HG03175 (cell line): ENCODE measurements around the gene GPR137.

Experiments used
- ATAC-seq: cut with Tn5 transposase; IDR thresholded peaks from one replicate; pipeline ENCODE4 v1.9.1; 2021; ENCODE audit warnings: mild to moderate bottlenecking, moderate library complexity; ENCODE audit not compliant: unreplicated experiment

GPR137 gene

DNA sequence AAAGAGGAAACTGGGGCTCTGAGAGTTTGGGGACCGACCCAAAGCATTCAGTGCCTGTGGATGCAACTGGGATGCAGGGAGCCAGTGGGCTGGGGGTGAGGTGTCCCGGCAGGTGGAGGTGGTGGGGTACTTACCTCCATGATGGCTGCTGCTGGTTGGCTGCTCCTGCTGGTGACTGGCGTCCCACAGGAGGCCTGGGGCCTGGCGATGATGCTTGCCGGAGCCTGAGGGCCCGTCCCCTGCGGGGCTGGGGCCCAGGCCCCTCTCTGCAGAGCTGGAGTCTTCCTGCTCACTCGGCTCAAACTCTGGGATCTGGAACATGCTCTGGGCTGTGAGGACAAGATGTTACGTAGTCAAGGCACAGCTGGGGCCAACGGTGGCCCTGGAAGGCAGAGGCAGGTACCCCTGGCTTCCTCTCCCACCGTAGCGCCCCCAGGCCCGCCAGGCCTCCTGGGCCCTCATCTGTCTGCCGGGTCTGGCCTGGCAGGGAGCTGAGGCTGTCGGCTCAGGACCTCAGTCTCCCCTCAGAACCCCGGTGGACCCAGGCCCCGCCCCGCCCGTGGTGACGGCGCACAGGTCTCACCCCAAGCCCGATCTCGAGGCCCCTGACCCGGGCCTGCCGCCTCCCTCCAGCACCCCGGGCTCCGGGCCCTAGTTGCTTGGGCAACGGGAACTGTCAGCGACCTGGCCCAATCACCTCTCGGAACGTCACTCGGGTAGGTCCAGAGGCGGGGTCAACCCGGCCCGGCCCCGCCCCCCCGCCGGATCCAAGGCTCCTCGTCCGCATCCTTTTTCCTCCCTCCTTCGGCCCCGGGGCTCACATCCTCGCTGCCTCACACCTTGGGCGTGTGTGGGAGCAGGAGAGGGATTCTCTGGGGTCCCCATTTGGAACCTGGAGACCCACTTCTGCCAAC is 1.3 kb upstream of the GPR137 start, which contains the start of gene BAD:
BAD (minus strand) TSS at position 618 of the 914 bp plus-strand sequence; CDS start at position 321, 297 bp downstream.
- peak; percentile 77 for ATAC-seq

DNA sequence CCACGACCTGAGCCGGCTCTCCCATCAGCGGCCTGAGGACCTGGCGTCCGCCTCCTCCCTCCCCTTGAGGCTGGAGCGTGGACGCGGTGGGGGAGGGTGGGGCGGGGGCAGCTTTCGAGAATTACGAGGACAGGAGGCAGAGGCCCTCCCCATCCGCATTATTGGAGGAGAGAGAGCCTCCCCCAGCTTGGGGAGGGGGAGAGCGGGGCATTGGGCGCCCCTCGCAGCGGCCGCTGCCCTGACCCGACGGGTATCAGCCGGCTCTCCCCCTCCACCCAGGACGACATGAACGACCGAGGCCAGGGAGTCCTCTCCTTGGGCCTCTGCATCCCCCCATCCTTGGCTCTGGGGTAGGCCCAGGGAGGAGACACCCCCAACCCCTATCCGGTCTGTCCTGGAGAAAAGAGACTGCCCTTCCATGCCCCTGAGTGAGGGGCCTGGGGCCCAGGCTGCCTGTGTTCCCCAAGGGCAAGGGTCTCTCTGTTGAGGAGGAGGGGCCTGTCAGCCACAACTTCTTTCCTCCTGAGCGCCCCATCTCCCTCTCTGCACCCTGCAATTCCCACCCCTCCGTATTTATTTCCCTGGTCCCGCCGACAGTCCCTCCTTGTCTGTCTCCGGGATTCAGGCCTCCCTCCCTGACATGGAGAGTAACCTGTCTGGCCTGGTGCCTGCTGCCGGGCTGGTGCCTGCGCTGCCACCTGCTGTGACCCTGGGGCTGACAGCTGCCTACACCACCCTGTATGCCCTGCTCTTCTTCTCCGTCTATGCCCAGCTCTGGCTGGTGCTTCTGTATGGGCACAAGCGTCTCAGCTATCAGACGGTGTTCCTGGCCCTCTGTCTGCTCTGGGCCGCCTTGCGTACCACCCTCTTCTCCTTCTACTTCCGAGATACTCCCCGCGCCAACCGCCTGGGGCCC is 495 bp downstream of the GPR137 start:
- no peak for ATAC-seq

DNA sequence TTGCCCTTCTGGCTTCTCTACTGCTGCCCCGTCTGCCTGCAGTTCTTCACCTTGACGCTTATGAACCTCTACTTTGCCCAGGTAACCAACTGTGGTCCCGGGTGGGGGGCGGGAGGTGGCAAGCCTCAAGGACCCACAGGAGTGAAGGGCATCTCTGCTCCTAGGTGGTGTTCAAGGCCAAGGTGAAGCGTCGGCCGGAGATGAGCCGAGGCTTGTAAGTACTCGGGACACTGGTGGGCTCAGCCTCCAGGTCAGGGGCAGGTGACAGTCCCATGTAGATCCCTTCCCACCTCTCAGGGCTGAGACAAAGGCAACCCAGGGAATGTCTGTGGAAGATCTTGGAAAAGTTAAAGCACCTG is 1.1 kb downstream of the GPR137 start:
- no peak for ATAC-seq

DNA sequence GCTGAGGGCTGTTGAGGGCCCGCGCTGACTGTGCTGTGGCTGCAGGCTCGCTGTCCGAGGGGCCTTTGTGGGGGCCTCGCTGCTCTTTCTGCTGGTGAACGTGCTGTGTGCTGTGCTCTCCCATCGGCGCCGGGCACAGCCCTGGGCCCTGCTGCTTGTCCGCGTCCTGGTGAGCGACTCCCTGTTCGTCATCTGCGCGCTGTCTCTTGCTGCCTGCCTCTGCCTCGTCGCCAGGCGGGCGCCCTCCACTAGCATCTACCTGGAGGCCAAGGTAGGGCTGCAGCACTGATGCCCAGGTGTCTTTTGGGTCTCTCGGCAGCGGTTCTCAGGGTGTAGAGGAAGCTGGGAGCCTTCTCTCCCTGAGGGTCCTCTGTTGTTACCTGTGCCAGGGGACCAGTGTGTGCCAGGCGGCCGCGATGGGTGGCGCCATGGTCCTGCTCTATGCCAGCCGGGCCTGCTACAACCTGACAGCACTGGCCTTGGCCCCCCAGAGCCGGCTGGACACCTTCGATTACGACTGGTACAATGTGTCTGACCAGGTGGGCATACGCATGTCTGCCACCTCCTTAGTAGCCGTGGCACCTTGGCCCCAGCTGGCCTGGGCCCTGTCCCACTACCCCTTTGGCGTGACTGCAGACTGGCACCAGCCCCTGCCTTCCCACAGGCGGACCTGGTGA is 2.2 kb downstream of the GPR137 start:
- ATAC-seq: no peak

DNA sequence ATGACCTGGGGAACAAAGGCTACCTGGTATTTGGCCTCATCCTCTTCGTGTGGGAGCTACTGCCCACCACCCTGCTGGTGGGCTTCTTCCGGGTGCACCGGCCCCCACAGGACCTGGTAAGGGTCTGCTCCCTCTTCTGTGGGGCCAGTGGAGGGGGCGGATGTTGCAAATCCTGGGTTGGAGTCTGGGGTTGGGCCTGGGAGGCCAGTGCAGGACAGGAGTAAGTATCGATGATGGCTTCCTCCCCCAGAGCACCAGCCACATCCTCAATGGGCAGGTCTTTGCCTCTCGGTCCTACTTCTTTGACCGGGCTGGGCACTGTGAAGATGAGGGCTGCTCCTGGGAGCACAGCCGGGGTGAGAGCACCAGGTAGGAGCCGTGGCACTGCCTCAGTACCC is 2.7 kb downstream of the GPR137 start:
- no peak for ATAC-seq

DNA sequence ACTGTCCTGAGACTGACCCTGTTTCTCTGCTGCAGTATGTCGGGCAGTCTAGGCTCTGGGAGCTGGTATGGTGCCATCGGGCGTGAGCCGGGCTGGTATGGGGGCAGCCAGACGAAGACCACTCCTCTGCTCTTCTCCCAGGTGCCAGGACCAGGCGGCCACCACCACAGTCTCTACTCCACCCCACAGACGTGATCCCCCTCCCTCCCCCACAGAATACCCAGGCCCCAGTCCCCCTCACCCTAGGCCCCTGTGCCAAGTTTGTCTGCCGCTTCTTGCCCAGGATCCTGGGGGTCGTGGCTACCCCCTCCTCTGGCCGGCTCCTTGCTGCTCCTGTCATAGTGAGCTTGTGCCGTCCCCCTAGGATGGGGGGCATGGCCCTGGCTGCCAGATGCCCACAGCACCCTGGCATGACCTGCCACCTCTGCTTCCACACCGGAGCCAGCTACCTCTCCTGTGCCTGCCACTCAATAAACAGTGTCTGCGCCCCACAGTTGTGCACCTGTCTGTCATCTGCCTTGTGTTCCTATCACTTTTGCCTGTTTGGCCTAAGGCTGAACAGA is 3.4 kb downstream of the GPR137 start:
- no peak for ATAC-seq

DNA sequence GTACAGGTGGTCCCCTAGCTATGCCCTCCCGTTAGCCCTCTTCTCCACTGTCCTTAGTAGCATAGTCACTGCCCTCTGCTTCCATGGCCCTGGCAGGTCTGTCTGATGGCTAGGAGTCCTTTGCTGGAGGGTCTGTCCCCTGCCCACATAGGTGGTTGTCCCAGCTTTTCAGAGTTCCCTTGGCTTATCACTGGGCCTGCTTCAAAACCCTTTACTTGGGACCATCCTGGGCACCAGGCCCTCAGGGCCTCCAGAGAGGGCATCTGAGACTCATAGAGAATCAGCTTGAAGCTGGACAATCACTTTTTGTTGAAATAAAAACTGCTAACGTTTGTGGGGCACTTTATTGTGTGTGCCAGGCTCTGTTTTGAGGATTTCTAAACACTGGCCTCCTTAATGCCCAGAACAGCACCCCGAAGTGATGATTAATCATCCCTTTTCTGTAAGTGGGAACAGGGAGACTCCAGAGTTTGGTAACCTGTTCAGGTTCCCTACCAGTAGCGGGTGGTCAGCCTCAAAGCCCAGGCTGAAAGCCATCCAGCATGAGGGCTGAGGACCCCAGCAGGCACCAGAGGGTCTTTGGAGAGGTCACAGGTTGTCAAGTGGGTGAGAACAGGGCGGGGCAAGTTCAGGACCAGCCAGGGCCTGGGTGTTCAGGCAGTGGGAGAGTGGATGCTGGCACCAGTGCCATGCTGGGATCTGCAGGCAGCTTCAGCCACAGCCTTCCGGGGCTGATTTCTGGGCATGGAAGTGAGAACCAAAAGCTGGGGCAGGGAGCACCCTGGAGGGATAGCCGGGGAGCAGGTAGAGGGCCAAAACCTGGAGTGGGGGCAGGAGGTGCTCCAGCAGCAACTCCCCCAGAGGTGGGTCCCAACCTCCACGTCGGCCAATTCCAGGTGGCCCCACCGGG is 5.0 kb downstream of the GPR137 start:
- no peak for ATAC-seq

DNA sequence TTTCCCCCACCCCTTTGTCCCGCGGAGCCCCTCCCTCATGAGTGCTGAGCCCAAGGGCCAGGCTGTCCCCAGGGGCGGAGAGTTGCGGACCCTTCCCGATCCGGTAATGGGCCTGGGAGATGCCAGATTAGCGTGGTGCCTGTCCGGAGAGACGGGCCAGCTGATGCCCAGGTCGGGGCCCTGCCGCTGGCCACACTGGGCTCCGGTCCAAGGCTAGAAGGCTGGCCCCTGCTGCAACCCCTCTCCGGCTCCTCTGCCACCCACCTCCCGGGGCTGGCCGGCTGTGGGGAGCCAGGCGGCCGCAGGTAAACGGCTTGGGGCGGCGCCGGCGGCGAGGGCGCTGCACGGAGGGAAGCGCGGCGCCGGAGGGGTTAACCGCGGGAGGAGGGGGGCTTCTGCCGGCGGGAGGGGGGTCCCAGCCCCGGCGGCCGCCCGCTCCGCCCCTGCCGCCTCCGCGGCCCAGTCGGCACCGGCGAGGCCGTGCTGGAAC is 5.7 kb downstream of the GPR137 start, which contains the start of gene KCNK4:
KCNK4 (plus strand) TSS at position 41 of the 490 bp plus-strand sequence. CDS start 1,717 bp downstream, outside the sequence.
- ATAC-seq: no peak

DNA sequence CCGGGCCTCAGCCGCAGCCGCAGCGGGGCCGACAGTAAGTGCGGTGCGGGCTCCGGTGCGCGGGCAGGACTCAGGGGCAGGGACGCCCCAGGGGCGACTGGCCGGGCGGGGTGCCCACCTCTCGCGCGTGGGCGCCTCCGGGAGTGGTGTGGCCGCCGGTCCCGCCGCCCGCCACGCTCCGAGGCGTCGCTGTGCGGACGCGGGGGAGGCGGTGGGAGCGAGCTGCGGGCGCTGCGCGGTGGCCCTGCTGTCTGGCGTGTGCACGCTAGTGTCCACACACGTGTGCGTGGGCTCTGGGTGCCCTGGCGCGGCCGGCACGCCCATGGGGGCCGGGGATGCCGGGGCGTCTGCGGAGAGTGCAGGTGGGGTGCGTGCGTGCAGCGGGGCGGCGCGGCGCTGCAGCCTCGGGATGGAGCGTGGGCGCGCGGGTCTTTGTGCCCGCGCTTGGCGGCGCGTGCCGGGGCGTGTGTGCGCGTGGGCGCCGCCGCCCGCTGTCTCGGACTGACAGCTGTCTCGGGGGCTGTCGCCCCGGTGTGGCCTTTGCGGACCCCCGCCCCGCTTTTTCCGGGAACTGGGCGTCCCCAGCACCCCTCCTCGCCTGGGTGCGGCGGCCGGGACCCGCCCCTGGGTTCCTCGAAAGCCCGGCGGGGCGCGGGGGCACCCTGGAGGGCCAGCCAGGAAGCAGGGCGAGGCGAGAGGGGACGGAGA is 6.3 kb downstream of the GPR137 start:
- no peak for ATAC-seq

DNA sequence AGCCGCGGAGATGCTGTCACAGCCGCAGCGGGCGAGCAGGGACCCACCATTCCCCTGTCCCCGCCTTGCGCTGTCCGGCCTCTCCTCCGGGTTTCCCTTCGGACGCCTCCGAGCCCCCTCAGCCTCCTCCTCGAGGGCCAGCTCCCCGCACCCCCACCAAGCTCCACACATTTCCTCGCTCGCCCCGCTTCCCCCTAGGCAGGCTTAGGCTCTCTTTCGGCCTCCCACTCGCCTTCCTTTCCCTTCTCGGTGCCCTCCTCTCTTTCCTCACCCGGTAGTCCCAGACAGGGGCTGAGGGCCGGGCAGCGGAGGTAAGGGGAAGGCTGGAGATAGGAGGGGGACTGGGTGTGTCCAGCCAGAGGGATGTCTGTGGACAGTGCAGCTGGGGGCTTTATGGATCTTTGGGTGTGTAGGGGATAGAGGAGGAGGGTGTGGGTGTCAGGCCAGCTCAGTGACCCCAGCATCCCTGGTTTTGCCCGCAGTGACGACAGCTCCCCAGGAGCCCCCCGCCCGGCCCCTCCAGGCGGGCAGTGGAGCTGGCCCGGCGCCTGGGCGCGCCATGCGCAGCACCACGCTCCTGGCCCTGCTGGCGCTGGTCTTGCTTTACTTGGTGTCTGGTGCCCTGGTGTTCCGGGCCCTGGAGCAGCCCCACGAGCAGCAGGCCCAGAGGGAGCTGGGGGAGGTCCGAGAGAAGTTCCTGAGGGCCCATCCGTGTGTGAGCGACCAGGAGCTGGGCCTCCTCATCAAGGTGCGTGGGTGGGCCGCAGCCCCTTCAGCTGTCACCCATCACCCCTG is 7.0 kb downstream of the GPR137 start:
- ATAC-seq: no peak

DNA sequence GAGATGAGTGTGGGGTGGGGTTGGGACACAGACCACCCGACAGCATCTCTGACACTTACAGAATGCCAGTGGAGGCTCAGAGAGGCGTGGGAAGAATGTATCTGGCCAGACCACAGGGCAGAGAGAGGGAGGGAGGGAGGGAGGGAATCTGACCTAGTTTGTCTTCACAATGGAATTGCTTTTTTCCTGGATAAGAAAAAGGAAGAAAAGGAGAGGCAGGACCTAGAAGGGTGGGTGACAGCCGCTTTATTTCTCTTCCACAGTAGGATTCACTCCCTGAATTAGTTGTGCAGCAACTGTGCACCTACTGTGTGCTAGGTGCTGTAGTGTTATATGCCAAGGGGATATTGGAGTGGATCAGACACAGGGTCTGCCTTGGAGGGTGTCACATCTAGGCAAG is 9.1 kb downstream of the GPR137 start:
- ATAC-seq: no peak

DNA sequence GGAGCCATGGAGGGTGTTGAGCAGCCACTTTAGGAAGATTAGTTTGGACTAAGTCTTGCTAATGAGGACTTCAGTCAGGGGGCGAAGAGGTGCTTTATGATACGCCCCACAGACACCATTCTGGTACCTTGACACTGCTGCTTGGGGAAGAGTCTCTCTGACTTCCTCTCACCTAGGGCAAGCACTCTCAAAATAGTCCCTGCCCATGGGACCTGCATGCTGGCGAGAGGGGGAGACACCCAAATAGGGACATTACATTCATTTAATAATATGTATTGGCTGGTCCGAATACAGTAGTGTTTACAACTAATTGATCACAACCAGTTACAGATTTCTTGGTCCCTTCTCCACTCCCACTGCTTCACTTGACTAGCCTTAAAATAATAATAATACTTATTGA is 10.1 kb downstream of the GPR137 start:
- no peak for ATAC-seq

DNA sequence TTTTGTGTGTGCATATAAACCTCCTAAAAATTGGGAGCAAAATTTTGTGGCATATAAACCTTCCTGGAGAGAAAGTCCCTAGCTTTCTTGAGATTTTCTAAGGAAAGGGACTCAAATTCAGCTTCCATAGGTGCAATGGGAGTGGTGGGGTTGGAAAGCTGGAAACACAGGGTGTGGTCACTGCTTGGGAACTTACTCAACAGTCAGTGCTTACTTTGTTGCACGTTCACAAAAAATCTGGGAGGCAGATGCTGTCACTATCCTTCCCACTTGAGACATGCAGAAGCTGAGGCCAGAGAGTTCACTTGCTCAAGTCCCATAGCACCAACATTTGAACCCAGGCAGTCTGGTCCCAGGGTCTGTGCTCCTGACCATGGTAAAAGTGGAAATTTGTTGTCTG is 10.6 kb downstream of the GPR137 start:
- ATAC-seq: no peak

DNA sequence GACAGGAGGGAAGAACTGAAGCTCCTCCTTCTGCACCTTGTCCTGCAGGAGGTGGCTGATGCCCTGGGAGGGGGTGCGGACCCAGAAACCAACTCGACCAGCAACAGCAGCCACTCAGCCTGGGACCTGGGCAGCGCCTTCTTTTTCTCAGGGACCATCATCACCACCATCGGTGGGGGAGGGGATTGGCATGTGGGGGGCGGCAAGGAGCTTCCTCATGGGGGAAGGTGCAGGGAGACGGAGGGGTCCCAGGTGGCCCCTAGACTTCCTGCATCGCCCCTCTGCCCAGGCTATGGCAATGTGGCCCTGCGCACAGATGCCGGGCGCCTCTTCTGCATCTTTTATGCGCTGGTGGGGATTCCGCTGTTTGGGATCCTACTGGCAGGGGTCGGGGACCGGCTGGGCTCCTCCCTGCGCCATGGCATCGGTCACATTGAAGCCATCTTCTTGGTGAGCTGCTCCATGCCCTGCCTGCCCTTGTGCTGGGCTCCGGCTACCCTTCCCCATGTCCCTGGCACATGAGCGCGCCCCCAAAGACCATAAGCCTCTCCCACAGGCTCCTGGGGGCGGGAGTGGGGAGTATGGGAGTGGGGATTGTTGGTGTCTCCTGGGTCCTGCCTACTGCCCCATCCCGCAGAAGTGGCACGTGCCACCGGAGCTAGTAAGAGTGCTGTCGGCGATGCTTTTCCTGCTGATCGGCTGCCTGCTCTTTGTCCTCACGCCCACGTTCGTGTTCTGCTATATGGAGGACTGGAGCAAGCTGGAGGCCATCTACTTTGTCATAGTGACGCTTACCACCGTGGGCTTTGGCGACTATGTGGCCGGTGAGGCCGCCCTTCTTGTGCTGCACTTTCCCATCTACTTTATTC is 11.4 kb downstream of the GPR137 start:
- ATAC-seq: no peak

DNA sequence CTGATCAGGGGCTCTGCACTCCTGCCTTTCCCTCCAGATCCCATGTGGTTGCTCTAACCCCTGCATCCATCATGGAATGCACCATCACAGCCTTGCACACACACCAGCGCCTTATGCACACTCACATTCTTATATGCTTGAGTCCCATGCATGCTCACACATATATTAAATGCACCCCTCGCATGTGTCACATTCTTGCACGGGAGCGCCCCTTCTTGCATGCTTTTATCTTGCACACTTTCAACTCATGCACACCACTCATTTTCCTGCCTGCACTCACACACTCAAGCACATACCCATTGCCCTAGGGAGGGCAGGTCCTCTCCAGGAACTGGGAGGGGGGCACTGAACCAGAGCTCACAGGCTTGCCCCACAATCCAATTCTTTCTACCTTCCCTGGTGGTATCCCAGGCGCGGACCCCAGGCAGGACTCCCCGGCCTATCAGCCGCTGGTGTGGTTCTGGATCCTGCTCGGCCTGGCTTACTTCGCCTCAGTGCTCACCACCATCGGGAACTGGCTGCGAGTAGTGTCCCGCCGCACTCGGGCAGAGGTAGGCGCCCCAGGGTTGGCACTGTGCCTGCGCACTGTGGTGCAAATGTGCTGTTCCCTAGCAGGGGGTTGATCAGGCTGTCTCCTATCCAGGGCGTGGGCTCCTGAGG is 12.2 kb downstream of the GPR137 start:
- ATAC-seq: no peak

DNA sequence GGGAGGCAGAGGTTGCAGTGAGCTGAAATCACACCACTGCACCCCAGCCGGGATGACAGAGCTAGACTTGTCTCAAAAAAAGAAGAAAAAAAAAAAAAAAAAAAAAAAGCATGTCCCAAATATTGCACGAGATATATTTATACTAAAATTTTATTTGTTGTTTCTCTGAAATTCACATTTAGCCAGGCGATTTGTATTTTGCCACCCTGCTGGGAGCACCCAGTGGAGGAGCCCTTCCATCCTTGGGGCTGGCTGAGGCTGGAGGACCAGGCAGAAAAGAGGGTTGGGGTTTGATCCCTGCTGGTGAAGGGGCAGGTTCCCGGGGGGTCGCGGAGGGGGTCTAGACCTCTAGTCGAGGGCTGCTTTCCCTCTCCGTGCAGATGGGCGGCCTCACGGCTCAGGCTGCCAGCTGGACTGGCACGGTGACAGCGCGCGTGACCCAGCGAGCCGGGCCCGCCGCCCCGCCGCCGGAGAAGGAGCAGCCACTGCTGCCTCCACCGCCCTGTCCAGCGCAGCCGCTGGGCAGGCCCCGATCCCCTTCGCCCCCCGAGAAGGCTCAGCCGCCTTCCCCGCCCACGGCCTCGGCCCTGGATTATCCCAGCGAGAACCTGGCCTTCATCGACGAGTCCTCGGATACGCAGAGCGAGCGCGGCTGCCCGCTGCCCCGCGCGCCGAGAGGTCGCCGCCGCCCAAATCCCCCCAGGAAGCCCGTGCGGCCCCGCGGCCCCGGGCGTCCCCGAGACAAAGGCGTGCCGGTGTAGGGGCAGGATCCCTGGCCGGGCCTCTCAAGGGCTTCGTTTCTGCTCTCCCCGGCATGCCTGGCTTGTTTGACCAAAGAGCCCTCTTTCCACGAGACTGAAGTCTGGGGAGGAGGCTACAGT is 13.6 kb downstream of the GPR137 start:
- no peak for ATAC-seq
